SK-N-SH (cell line): ENCODE measurements around the gene AP4S1. TPM values are rescaled to one million over a fixed set of nuclear protein-coding genes. Genes with fewer than 3 reads are reported as not detected.

Experiments used
- CTCF ChIA-PET: fragments of 300-600, 350-600 bp; formaldehyde crosslinking; extraction: SDS; loops from one replicate; lab custom pipeline; 2021; lab: Yijun Ruan, JAX
- POLR2A ChIA-PET: fragments of 350-600 bp; sonication (Branson Sonifier 250); formaldehyde crosslinking; extraction: SDS; loops from one replicate; lab custom pipeline; 2020; ENCODE audit warnings: antibody characterized with exemption, inconsistent platforms; lab: Yijun Ruan, JAX
- DNase-seq: peaks from one replicate; pipeline ENCODE4 v3.0.0; 2012
- H2AFZ ChIP-seq: fragments of 200-600 bp; sonication (generic); 2 replicates; pipeline ENCODE4 v1.8.1; 2016; ENCODE audit warnings: antibody characterized with exemption, mild to moderate bottlenecking, low read depth
- H3F3A ChIP-seq: fragments of 200-600 bp; sonication (generic); replicated peaks from 2 replicates; pipeline ENCODE3; 2016; ENCODE audit warnings: antibody characterized with exemption, mild to moderate bottlenecking; ENCODE audit not compliant: insufficient read depth
- H3K27ac ChIP-seq, 2 experiments: fragments of 200-500 bp in 1 of 2; fragments of 200-600 bp in 1 of 2; sonication (Bioruptor generic) in 1 of 2; sonication (generic), shearing (Covaris generic) in 1 of 2; 2 replicates each; pipeline versions ENCODE4 v1.5.1 to v1.6.1; 2014 to 2016; ENCODE audit warnings: low read depth in 2 of 2, inconsistent platforms in 1 of 2, low read length in 1 of 2, mild to moderate bottlenecking in 1 of 2, mixed read lengths in 1 of 2
- H3K27me3 ChIP-seq: fragments of 200-600 bp; sonication (generic), shearing (Covaris generic); 2 replicates; pipeline ENCODE4 v1.6.1; 2016; ENCODE audit warnings: mixed run types; ENCODE audit not compliant: insufficient read depth
- H3K36me3 ChIP-seq, 2 experiments: fragments of 200-500 bp in 1 of 2; fragments of 200-600 bp in 1 of 2; sonication (Bioruptor generic) in 1 of 2; sonication (generic) in 1 of 2; replicated peaks in 1 of 2; 2 replicates each; pipeline versions ENCODE3 to v1.5.1; 2014 to 2016; ENCODE audit warnings: low read length in 1 of 2, mild to moderate bottlenecking in 1 of 2; ENCODE audit not compliant: insufficient read depth in 2 of 2, control insufficient read depth in 1 of 2
- H3K4me1 ChIP-seq, 2 experiments: fragments of 200-500 bp in 1 of 2; fragments of 200-600 bp in 1 of 2; sonication (Bioruptor generic) in 1 of 2; sonication (generic), shearing (Covaris generic) in 1 of 2; 2 replicates each; pipeline versions ENCODE4 v1.5.1 to v1.6.1; 2014 to 2016; ENCODE audit warnings: low read depth in 1 of 2, low read length in 1 of 2, mixed run types in 1 of 2; ENCODE audit not compliant: insufficient read depth in 2 of 2, control insufficient read depth in 1 of 2
- H3K4me2 ChIP-seq: fragments of 200-600 bp; sonication (generic), shearing (Covaris generic); 2 replicates; pipeline ENCODE4 v1.6.1; 2017; ENCODE audit warnings: mixed run types
- H3K4me3 ChIP-seq, 2 experiments: fragments of 200-500 bp in 1 of 2; fragments of 200-600 bp in 1 of 2; sonication (Bioruptor generic) in 1 of 2; sonication (generic), shearing (Covaris generic) in 1 of 2; 2 replicates each; pipeline versions ENCODE4 v1.5.1 to v1.8.1; 2014 to 2016; ENCODE audit warnings: low read depth in 2 of 2, inconsistent platforms in 1 of 2, low read length in 1 of 2, mild to moderate bottlenecking in 1 of 2, mixed read lengths in 1 of 2, moderate library complexity in 1 of 2
- H3K79me2 ChIP-seq: fragments of 200-600 bp; sonication (generic); 2 replicates; pipeline ENCODE4 v1.8.1; 2017; ENCODE audit warnings: mild to moderate bottlenecking; ENCODE audit not compliant: insufficient read depth
- H3K9ac ChIP-seq: fragments of 200-600 bp; sonication (generic); 2 replicates; pipeline ENCODE4 v1.6.1; 2017; ENCODE audit warnings: mixed run types
- H3K9me2 ChIP-seq: fragments of 200-600 bp; sonication (generic); 2 replicates; pipeline ENCODE4 v1.6.1; 2017; ENCODE audit warnings: mixed run types
- H3K9me3 ChIP-seq: fragments of 200-600 bp; sonication (generic); 2 replicates; pipeline ENCODE4 v1.6.1; 2017; ENCODE audit warnings: mixed run types, mild to moderate bottlenecking, moderate library complexity
- H4K20me1 ChIP-seq: fragments of 200-600 bp; sonication (generic); 2 replicates; pipeline ENCODE4 v1.6.1; 2017; ENCODE audit warnings: mild to moderate bottlenecking, mixed run types; ENCODE audit not compliant: insufficient read depth
- ELF1 ChIP-seq: IDR thresholded peaks from 2 replicates; pipeline ENCODE4 v1.4.0; 2012
- FOSL2 ChIP-seq: IDR thresholded peaks from 2 replicates; pipeline ENCODE4 v1.4.0; 2012; ENCODE audit warnings: low read depth, mild to moderate bottlenecking, moderate library complexity, borderline replicate concordance
- FOXM1 ChIP-seq: IDR thresholded peaks from 2 replicates; pipeline ENCODE4 v1.4.0; 2012; ENCODE audit warnings: low read depth, mild to moderate bottlenecking
- GATA2 ChIP-seq: sonication (generic); formaldehyde crosslinking; IDR thresholded peaks from 2 replicates; pipeline ENCODE4 v1.5.0; 2020; ENCODE audit warnings: mild to moderate bottlenecking, missing genetic modification reagents
- MXI1 ChIP-seq: IDR thresholded peaks from 2 replicates; pipeline ENCODE4 v1.6.1; 2012; ENCODE audit warnings: mild to moderate bottlenecking, low read depth, low read length, improper control_type of control experiment
- NFIC ChIP-seq: IDR thresholded peaks from 2 replicates; pipeline ENCODE4 v1.4.0; 2012; ENCODE audit warnings: borderline replicate concordance
- RFX5 ChIP-seq: IDR thresholded peaks from 2 replicates; pipeline ENCODE4 v1.6.1; 2012; ENCODE audit warnings: mild to moderate bottlenecking, improper control_type of control experiment, low read length
- RXRA ChIP-seq: IDR thresholded peaks from 2 replicates; pipeline ENCODE4 v1.4.0; 2012; ENCODE audit warnings: low read depth, mild to moderate bottlenecking, borderline replicate concordance
- SIN3A ChIP-seq: IDR thresholded peaks from 2 replicates; pipeline ENCODE4 v1.6.1; 2012; ENCODE audit warnings: low read depth, mild to moderate bottlenecking, low read length, moderate library complexity, borderline replicate concordance
- SMC3 ChIP-seq: IDR thresholded peaks from 2 replicates; pipeline ENCODE4 v1.6.1; 2012; ENCODE audit warnings: low read depth, low read length, improper control_type of control experiment
- TCF12 ChIP-seq: IDR thresholded peaks from 2 replicates; pipeline ENCODE4 v1.4.0; 2012
- WGBS: methylation state at CpG from one replicate; pipeline ENCODE4 v1.1.6; 2017; ENCODE audit warnings: low lambda C conversion rate; 5-methylcytosine and 5-hydroxymethylcytosine counted together
- polyA plus RNA-seq, 3 experiments: library from polyadenylated mRNA; depleted of rRNA; stranded (reverse); fragments of >200 nt; gene quantifications; 2 replicates each; pipeline ENCODE4 v1.2.3, GENCODE V29; 2012
- TF ChIP-seq, protein P1 (sequence below): IDR thresholded peaks from 2 replicates; pipeline ENCODE4 v1.4.0; 2012; ENCODE audit warnings: low read depth
- TF ChIP-seq, protein P2 (sequence below): IDR thresholded peaks from 2 replicates; pipeline ENCODE4 v1.4.0; 2012; ENCODE audit warnings: low read depth, borderline replicate concordance
- TF ChIP-seq, protein P3 (sequence below): fragments of 150-350 bp; IDR thresholded peaks from 2 replicates; pipeline ENCODE4 v1.6.1; 2017; ENCODE audit warnings: antibody characterized with exemption, low read length, low read depth, borderline replicate concordance
- TF ChIP-seq, protein P4 (sequence below): fragments of 200-600 bp; sonication (generic); IDR thresholded peaks from 2 replicates; pipeline ENCODE4 v1.6.1; 2017; ENCODE audit warnings: antibody characterized with exemption, mild to moderate bottlenecking, moderate library complexity

The AP4S1 gene
- polyA plus RNA-seq, 1 of the 3 experiments (the other 2 are of a cell fraction) = 1.7 TPM

DNA sequence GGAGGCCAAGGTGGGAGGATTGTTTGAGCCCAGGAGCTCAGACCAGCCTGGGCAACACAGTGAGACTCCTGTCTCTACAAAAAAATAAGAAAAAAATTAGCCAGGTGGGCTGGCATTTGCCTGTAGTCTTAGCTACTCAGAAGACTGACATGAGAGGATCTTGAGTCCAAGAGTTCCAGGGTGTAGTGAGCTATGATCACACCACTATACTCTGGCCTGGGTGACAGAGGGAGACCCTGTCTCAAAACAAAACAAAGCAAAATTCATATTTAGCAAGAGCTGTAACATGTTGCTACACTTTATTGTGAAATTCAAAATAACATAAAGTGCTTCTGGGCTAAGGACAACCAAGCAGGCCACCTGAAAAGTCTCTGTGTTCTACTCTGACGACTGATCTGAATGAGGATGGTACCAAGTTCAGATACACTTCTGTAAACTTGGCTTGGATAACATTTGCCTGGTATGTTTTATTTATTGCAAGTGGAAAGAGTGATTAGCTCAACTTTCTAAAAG is 12.3 kb downstream of the AP4S1 start (continued):
- no peak for TF ChIP-seq ELF1
- TF ChIP-seq, protein P1, sequence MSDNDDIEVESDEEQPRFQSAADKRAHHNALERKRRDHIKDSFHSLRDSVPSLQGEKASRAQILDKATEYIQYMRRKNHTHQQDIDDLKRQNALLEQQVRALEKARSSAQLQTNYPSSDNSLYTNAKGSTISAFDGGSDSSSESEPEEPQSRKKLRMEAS = no peak
- TF ChIP-seq, all 33 proteins: peak for 0

DNA sequence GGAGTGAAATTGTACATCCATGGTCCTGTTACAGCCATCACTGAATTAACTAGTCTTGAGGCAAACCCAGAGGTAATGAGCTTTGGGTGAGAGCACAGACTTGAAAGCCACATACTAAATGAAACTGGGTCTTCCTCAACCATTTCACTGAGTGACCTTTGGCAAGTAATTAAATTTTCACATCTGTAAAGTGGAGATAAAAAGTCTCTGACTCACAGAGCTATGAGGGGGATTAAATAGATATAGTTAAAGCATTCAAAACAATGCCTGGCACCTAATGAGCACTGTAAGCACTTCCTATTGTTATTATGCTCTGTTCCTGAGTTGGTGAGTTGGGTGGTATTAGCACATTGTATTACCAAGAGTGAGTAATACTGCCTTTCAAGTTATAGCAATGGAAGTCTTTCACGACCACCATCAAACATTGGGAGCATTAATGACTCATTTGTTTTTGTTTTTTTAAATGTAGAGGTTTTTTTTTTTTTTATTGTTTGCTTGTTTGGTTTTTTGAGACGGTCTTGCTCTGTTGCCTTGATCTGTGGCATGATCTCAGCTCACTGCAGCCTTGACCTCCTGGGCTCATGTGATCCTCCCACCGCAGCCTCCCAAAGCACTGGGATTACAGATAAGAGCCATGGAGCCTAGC is 13.2 kb downstream of the AP4S1 start:
- 67% methylated on average over 2 of the region's 3 CpGs for WGBS
- no peaks in the 10 kb centered on the region for H3K9me2 ChIP-seq
- 0 out of 4 replicates have a peak overlapping the region, but pooled peaks of 1 of the 2 experiments have one; percentile 3 for H3K27ac ChIP-seq
- ChIA-PET CTCF (interaction anchor here (1.2 to 1.8 kb wide), 3 partner anchors 9 to 44 kb away, joined by 3 to 5 read pairs (median 3); no protein-coding TSS in a partner anchor), POLR2A (interaction anchor here (1.0 kb wide), 1 partner anchor 20 kb away, joined by 3 read pairs; no protein-coding TSS in a partner anchor)
- TF ChIP-seq FOXM1 (no peak), ELF1 (no peak), RXRA (no peak), GATA2 (no peak), RFX5 (no peak), SIN3A (no peak), TCF12 (no peak), NFIC (no peak)
- TF ChIP-seq, protein P2, sequence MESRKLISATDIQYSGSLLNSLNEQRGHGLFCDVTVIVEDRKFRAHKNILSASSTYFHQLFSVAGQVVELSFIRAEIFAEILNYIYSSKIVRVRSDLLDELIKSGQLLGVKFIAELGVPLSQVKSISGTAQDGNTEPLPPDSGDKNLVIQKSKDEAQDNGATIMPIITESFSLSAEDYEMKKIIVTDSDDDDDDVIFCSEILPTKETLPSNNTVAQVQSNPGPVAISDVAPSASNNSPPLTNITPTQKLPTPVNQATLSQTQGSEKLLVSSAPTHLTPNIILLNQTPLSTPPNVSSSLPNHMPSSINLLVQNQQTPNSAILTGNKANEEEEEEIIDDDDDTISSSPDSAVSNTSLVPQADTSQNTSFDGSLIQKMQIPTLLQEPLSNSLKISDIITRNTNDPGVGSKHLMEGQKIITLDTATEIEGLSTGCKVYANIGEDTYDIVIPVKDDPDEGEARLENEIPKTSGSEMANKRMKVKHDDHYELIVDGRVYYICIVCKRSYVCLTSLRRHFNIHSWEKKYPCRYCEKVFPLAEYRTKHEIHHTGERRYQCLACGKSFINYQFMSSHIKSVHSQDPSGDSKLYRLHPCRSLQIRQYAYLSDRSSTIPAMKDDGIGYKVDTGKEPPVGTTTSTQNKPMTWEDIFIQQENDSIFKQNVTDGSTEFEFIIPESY = no peak
- TF ChIP-seq, protein P1 = no peak
- H3K79me2 ChIP-seq = no peaks in the 10 kb centered on the region; the same call in 1 of the 2 replicates
- no peaks in the 10 kb centered on the region for H3K4me1 ChIP-seq
- peak; percentile 25 for DNase-seq
- H3K4me3 ChIP-seq = no peak overlapping the region
- no peak overlapping the region for H3K9ac ChIP-seq
- H3F3A ChIP-seq = peaks cover 9% of the 10 kb centered on the region
- no peaks in the 10 kb centered on the region for H3K36me3 ChIP-seq
- no peaks in the 10 kb centered on the region for H4K20me1 ChIP-seq
- no peaks in the 10 kb centered on the region for H3K9me3 ChIP-seq
- H3K27me3 ChIP-seq = no peaks in the 10 kb centered on the region
- no peak overlapping the region for H2AFZ ChIP-seq
- no peak overlapping the region for H3K4me2 ChIP-seq

DNA sequence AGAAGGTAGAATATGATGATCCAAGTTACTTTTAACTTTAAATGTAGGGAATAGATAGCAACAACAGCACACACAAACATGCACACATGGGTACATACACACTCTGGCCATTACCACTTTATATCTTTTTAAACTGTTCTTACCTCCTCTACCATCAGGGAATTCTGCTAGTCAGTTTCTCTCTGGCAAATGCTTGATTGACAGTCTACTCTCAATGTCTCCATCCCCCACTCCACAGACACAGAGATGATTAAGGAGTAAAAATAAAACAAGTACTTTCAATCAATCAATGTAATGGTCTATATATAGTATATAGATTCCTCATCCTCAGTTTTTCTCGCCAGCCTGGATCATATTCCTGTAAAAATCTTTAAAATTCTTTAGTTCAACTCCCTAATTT is 16.9 kb downstream of the AP4S1 start:
- no peak for DNase-seq
- CTCF ChIA-PET = no interaction called here
- H3K4me1 ChIP-seq = no peaks in the 10 kb centered on the region
- no peaks in the 10 kb centered on the region for H3K9me2 ChIP-seq
- H3K9me3 ChIP-seq = no peaks in the 10 kb centered on the region
- no peak overlapping the region for H3K4me2 ChIP-seq
- no peaks in the 10 kb centered on the region for H3K36me3 ChIP-seq
- H3K27ac ChIP-seq = no peak overlapping the region
- H3K27me3 ChIP-seq = no peaks in the 10 kb centered on the region
- H3K79me2 ChIP-seq = no peaks in the 10 kb centered on the region; the same call in 1 of the 2 replicates
- 94% methylated on average over 1 of the region's 1 CpG for WGBS
- no peak overlapping the region for H3K4me3 ChIP-seq
- H2AFZ ChIP-seq = no peak overlapping the region
- H3F3A ChIP-seq = no peaks in the 10 kb centered on the region
- H4K20me1 ChIP-seq = no peaks in the 10 kb centered on the region
- POLR2A ChIA-PET = no interaction called here
- no peak overlapping the region for H3K9ac ChIP-seq
- TF ChIP-seq, protein P3, sequence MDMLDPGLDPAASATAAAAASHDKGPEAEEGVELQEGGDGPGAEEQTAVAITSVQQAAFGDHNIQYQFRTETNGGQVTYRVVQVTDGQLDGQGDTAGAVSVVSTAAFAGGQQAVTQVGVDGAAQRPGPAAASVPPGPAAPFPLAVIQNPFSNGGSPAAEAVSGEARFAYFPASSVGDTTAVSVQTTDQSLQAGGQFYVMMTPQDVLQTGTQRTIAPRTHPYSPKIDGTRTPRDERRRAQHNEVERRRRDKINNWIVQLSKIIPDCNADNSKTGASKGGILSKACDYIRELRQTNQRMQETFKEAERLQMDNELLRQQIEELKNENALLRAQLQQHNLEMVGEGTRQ = no peak
- TF ChIP-seq NFIC (no peak), SMC3 (no peak), FOSL2 (no peak), MXI1 (no peak)
- TF ChIP-seq, protein P4, sequence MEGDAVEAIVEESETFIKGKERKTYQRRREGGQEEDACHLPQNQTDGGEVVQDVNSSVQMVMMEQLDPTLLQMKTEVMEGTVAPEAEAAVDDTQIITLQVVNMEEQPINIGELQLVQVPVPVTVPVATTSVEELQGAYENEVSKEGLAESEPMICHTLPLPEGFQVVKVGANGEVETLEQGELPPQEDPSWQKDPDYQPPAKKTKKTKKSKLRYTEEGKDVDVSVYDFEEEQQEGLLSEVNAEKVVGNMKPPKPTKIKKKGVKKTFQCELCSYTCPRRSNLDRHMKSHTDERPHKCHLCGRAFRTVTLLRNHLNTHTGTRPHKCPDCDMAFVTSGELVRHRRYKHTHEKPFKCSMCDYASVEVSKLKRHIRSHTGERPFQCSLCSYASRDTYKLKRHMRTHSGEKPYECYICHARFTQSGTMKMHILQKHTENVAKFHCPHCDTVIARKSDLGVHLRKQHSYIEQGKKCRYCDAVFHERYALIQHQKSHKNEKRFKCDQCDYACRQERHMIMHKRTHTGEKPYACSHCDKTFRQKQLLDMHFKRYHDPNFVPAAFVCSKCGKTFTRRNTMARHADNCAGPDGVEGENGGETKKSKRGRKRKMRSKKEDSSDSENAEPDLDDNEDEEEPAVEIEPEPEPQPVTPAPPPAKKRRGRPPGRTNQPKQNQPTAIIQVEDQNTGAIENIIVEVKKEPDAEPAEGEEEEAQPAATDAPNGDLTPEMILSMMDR = no peak
